HG02852 (cell line): ENCODE data around the gene CHID1.

Source experiments
- ATAC-seq: cut with Tn5 transposase; IDR thresholded peaks from one replicate; pipeline ENCODE4 v1.9.1; 2021; ENCODE audit warnings: mild to moderate bottlenecking, moderate library complexity; ENCODE audit not compliant: unreplicated experiment

The CHID1 gene

GRCh38 chr11:865462-866430, 44.9 kb downstream of the CHID1 start:
- no peak for ATAC-seq

GRCh38 chr11:864898-865297, 45.7 kb downstream of the CHID1 start:
- ATAC-seq = no peak

GRCh38 chr11:863910-864827, 46.4 kb downstream of the CHID1 start:
- no peak for ATAC-seq

- ATAC-seq = no peak
Observed at GRCh38 chr11:863023-863909, 47.3 kb downstream of the CHID1 start.

- ATAC-seq = no peak
Observed at GRCh38 chr11:862696-863022, 48.0 kb downstream of the CHID1 start.

- no peak for ATAC-seq
Observed at GRCh38 chr11:862081-862661, 48.4 kb downstream of the CHID1 start.

- no peak for ATAC-seq
Observed at GRCh38 chr11:861105-861479, 49.5 kb downstream of the CHID1 start.

- no peak for ATAC-seq
Observed at GRCh38 chr11:860234-861104, 50.1 kb downstream of the CHID1 start.

GRCh38 chr11:859394-860131, 51.0 kb downstream of the CHID1 start:
- ATAC-seq = no peak

- no peak for ATAC-seq
Observed at GRCh38 chr11:858762-859339, 51.8 kb downstream of the CHID1 start.

- no peak for ATAC-seq
Observed at GRCh38 chr11:858053-858761, 52.4 kb downstream of the CHID1 start.

GRCh38 chr11:856397-856796, 54.2 kb downstream of the CHID1 start:
- ATAC-seq = no peak

- no peak for ATAC-seq
Observed at GRCh38 chr11:855796-856195, 54.8 kb downstream of the CHID1 start.

GRCh38 chr11:855330-855674, 55.3 kb downstream of the CHID1 start:
- no peak for ATAC-seq

- ATAC-seq = no peak
Observed at GRCh38 chr11:854601-855329, 55.8 kb downstream of the CHID1 start.

GRCh38 chr11:853682-854448, 56.7 kb downstream of the CHID1 start:
- no peak for ATAC-seq

- no peak for ATAC-seq
Observed at GRCh38 chr11:852762-853161, 57.8 kb downstream of the CHID1 start.
